ENCODE data around the gene SHROOM4. TPM values are rescaled to one million over a fixed set of nuclear protein-coding genes. Genes with fewer than 3 reads are reported as not detected.

Gene SHROOM4
- total and polyA plus RNA-seq, 9 of the 15 experiments (the other 6 are each of a cell fraction or from before 2014, with no cell fraction given) = not detected

DNA sequence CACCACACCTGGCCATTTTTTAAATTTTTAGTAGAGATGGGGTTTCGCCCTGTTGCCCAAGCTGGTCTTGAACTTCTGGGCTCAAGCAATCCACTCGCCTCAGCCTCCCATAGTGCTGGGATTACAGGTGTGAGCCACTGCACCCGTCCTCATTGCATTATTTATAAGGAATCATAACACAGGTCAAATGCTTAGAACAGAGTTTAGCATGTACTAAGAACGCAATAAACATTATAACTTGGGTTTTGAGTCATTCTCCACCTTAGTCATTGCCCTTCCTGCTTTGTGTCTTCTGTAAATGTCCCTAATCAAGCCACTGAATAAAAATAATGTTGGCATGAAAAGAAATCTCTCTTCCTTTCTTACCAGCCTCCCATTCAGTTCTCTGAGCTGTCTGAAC lies 38.5 kb upstream of the SHROOM4 start (continued):
- TF ChIP-seq PHB (CRISPR knock-in tag; IDR thresholded peaks at IDR 0.05) = no peak
- no peak for TF ChIP-seq ATF7 (IDR thresholded peaks at IDR 0.05)
- TF ChIP-seq STAT5B (CRISPR knock-in tag; IDR thresholded peaks at IDR 0.05) = no peak
- TF ChIP-seq MEIS2 (IDR thresholded peaks at IDR 0.05; ENCODE audit: partially characterized antibody) = no peak
- no peak for TF ChIP-seq SP1 (CRISPR knock-in tag; IDR thresholded peaks at IDR 0.05)
- TF ChIP-seq ZNF384 (IDR thresholded peaks at IDR 0.05; ENCODE audit: low read depth, low read length) = no peak

DNA sequence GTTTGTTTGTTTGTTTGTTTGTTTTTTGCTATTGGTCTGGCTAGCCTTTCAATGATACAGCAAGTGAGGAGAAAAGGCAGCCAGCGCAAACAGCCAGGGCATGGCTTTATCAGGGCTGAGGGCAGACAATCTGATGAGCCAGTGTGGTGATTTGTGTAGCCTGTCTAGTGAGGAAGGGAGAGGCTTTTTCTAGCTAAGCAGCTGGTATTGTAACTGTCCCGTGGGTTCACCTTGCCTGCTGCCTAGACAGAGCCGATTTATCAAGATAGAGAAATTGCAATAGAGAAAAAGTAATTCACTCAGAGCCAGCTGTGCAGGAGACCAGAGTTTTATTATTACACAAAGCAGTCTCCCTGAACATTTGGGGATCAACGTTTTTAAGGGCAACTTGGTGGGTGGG lies 28.2 kb upstream of the SHROOM4 start:
- Histone ChIP-seq H3K9me1 (ENCODE audit: control insufficient read depth, insufficient read depth, low read length) (no peaks in the 10 kb centered on the region), H3K9ac (ENCODE audit: insufficient read depth in 1 of 2, low read depth in 2 of 2, low read length in 2 of 2) (no peak overlapping the region), H3K27me3 (ENCODE audit: control insufficient read depth in 2 of 2, insufficient read depth in 2 of 2, low read length in 2 of 2) (no peaks in the 10 kb centered on the region), H3K4me3 (no peak overlapping the region), H3K9me3 (replicated peaks; ENCODE audit: control insufficient read depth, insufficient read depth, low read depth, low read length) (no peaks in the 10 kb centered on the region), H3K79me2 (ENCODE audit: control insufficient read depth, insufficient read depth, low read length) (no peaks in the 10 kb centered on the region), H3K4me2 (ENCODE audit: insufficient read depth, low read length) (no peak overlapping the region), H3K4me1 (replicated peaks in 1 of 2; ENCODE audit: control insufficient read depth in 2 of 2, insufficient read depth in 2 of 2, low read length in 2 of 2) (no peaks in the 10 kb centered on the region), H4K20me1 (replicated peaks; ENCODE audit: control insufficient read depth, insufficient read depth, low read length) (no peaks in the 10 kb centered on the region), H3K36me3 (ENCODE audit: control insufficient read depth, insufficient read depth, low read length) (no peaks in the 10 kb centered on the region), H2AFZ (ENCODE audit: low read depth, low read length) (no peak overlapping the region), H3K27ac (ENCODE audit: extremely low read depth, low read depth, low read length) (no peak overlapping the region)
- no TSS peak for BruUV-seq (replicated peaks)
- no peak for ATAC-seq
- ChIA-PET CTCF (ENCODE audit: low intra/inter-chr PET ratio) (no interaction called here), POLR2A (no interaction called here)
- 0% methylated on average over 4 of the region's 4 CpGs for WGBS (ENCODE audit: insufficient coverage, low coverage, missing lambda C conversion rate)
- no peak for FAIRE-seq
- in situ Hi-C loops (cut with MboI) = no loop called here
- intact Hi-C loops (cut with micrococcal nuclease) = no loop called here
- DNase-seq (ENCODE audit: extremely low read depth in 1 of 4, low spot score in 3 of 4) = no peak
- TF ChIP-seq CBFA2T2 (conservative IDR thresholded peaks at IDR 0.05) (no peak), CC2D1A (IDR thresholded peaks at IDR 0.05) (no peak), SMARCA5 (IDR thresholded peaks at IDR 0.05) (no peak), BRCA1 (IDR thresholded peaks at IDR 0.05) (no peak), BRCA1 (CRISPR knock-in tag; IDR thresholded peaks at IDR 0.05) (no peak), ZNF184 (CRISPR knock-in tag; IDR thresholded peaks at IDR 0.05) (no peak), OTX1 (CRISPR knock-in tag; IDR thresholded peaks at IDR 0.05) (no peak), KLF10 (CRISPR knock-in tag; IDR thresholded peaks at IDR 0.05) (no peak), ARHGAP35 (IDR thresholded peaks at IDR 0.05; ENCODE audit: partially characterized antibody) (no peak)
- TF ChIP-seq, protein P1, sequence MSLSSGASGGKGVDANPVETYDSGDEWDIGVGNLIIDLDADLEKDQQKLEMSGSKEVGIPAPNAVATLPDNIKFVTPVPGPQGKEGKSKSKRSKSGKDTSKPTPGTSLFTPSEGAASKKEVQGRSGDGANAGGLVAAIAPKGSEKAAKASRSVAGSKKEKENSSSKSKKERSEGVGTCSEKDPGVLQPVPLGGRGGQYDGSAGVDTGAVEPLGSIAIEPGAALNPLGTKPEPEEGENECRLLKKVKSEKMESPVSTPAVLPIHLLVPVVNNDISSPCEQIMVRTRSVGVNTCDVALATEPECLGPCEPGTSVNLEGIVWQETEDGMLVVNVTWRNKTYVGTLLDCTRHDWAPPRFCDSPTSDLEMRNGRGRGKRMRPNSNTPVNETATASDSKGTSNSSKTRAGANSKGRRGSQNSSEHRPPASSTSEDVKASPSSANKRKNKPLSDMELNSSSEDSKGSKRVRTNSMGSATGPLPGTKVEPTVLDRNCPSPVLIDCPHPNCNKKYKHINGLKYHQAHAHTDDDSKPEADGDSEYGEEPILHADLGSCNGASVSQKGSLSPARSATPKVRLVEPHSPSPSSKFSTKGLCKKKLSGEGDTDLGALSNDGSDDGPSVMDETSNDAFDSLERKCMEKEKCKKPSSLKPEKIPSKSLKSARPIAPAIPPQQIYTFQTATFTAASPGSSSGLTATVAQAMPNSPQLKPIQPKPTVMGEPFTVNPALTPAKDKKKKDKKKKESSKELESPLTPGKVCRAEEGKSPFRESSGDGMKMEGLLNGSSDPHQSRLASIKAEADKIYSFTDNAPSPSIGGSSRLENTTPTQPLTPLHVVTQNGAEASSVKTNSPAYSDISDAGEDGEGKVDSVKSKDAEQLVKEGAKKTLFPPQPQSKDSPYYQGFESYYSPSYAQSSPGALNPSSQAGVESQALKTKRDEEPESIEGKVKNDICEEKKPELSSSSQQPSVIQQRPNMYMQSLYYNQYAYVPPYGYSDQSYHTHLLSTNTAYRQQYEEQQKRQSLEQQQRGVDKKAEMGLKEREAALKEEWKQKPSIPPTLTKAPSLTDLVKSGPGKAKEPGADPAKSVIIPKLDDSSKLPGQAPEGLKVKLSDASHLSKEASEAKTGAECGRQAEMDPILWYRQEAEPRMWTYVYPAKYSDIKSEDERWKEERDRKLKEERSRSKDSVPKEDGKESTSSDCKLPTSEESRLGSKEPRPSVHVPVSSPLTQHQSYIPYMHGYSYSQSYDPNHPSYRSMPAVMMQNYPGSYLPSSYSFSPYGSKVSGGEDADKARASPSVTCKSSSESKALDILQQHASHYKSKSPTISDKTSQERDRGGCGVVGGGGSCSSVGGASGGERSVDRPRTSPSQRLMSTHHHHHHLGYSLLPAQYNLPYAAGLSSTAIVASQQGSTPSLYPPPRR (CRISPR knock-in tag; IDR thresholded peaks at IDR 0.05; ENCODE audit: borderline replicate concordance) = no peak
- TF ChIP-seq, protein P2, sequence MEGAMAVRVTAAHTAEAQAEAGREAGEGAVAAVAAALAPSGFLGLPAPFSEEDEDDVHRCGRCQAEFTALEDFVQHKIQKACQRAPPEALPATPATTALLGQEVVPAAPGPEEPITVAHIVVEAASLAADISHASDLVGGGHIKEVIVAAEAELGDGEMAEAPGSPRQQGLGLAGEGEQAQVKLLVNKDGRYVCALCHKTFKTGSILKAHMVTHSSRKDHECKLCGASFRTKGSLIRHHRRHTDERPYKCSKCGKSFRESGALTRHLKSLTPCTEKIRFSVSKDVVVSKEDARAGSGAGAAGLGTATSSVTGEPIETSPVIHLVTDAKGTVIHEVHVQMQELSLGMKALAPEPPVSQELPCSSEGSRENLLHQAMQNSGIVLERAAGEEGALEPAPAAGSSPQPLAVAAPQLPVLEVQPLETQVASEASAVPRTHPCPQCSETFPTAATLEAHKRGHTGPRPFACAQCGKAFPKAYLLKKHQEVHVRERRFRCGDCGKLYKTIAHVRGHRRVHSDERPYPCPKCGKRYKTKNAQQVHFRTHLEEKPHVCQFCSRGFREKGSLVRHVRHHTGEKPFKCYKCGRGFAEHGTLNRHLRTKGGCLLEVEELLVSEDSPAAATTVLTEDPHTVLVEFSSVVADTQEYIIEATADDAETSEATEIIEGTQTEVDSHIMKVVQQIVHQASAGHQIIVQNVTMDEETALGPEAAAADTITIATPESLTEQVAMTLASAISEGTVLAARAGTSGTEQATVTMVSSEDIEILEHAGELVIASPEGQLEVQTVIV (CRISPR knock-in tag; IDR thresholded peaks at IDR 0.05; ENCODE audit: borderline replicate concordance) = no peak
- TF ChIP-seq, protein P3, sequence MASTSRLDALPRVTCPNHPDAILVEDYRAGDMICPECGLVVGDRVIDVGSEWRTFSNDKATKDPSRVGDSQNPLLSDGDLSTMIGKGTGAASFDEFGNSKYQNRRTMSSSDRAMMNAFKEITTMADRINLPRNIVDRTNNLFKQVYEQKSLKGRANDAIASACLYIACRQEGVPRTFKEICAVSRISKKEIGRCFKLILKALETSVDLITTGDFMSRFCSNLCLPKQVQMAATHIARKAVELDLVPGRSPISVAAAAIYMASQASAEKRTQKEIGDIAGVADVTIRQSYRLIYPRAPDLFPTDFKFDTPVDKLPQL (IDR thresholded peaks at IDR 0.05; ENCODE audit: extremely low read depth, insufficient read length) = no peak

All from K562 (cell line).